Osteoblast (primary cell): ENCODE results near the gene PPP1R10. TPM values are rescaled to one million over a fixed set of nuclear protein-coding genes. Genes with fewer than 3 reads are reported as not detected.
A peak's percentile ranks its signal among the peaks of the same experiment; 100 is the strongest.

Experiments
- DNase-seq: peaks from one replicate; pipeline ENCODE4 v3.0.0; 2011; ENCODE audit warnings: low spot score, mixed read lengths; ENCODE audit not compliant: insufficient read length; ENCODE audit errors: missing footprints
- H2AFZ ChIP-seq: 2 replicates; pipeline ENCODE4 v1.6.0; 2011; ENCODE audit warnings: mild to moderate bottlenecking, low read length
- H3K27ac ChIP-seq: 2 replicates; pipeline ENCODE4 v1.5.1; 2011; ENCODE audit warnings: mild to moderate bottlenecking, low read depth, low read length, moderate library complexity
- H3K27me3 ChIP-seq: 2 replicates; pipeline ENCODE4 v1.6.0; 2012; ENCODE audit warnings: mild to moderate bottlenecking, control low read depth, inconsistent platforms, low read length, moderate library complexity; ENCODE audit not compliant: insufficient read depth
- H3K36me3 ChIP-seq: 2 replicates; pipeline ENCODE4 v1.5.1; 2011; ENCODE audit warnings: mild to moderate bottlenecking, low read length, control low read depth, moderate library complexity; ENCODE audit not compliant: insufficient read depth
- H3K4me1 ChIP-seq: 2 replicates; pipeline ENCODE4 v1.5.1; 2011; ENCODE audit warnings: mild to moderate bottlenecking, low read length, control low read depth, moderate library complexity; ENCODE audit not compliant: insufficient read depth
- H3K4me2 ChIP-seq: 2 replicates; pipeline ENCODE4 v1.6.0; 2011; ENCODE audit warnings: mild to moderate bottlenecking, low read length; ENCODE audit not compliant: insufficient read depth
- H3K4me3 ChIP-seq: fragments of 200-600 bp; sonication (generic); 3 replicates; pipeline ENCODE4 v1.5.1; 2012; ENCODE audit warnings: mild to moderate bottlenecking, low read length, inconsistent platforms; ENCODE audit not compliant: insufficient read depth
- H3K79me2 ChIP-seq: 2 replicates; pipeline ENCODE4 v1.6.0; 2012; ENCODE audit warnings: mild to moderate bottlenecking, low read length, control low read depth, inconsistent platforms; ENCODE audit not compliant: insufficient read depth
- H3K9me3 ChIP-seq: 2 replicates; pipeline ENCODE4 v1.5.1; 2011; ENCODE audit warnings: low read depth, low read length, control low read depth
- H4K20me1 ChIP-seq: 2 replicates; pipeline ENCODE4 v1.6.0; 2012; ENCODE audit warnings: mild to moderate bottlenecking, low read length, control low read depth; ENCODE audit not compliant: insufficient read depth
- CTCF ChIP-seq: IDR thresholded peaks from 2 replicates; pipeline ENCODE4 v1.5.1; 2011; ENCODE audit warnings: mild to moderate bottlenecking, low read depth, low read length, moderate library complexity; ENCODE audit errors: extremely low read depth
- total RNA-seq: library from RNA; depleted of rRNA; stranded (reverse); fragments of >200 nt; gene quantifications from 2 replicates; pipeline ENCODE4 v1.2.3, GENCODE V29; 2012

PPP1R10 gene
- total RNA-seq, 1 donor, result 29.0 TPM

GRCh38 chr6:30592287-30592686, 24.8 kb downstream of the PPP1R10 start:
- Histone ChIP-seq H3K36me3 (peaks cover 66% of the 10 kb centered on the region), H2AFZ (no peak overlapping the region), H3K4me1 (peaks cover 13% of the 10 kb centered on the region), H3K4me2 (no peak overlapping the region), H3K27ac (no peak overlapping the region), H3K4me3 (no peak overlapping the region), H3K79me2 (peaks cover 16% of the 10 kb centered on the region), H4K20me1 (peaks cover 13% of the 10 kb centered on the region), H3K9me3 (no peaks in the 10 kb centered on the region), H3K27me3 (no peaks in the 10 kb centered on the region)
- no peak for TF ChIP-seq CTCF
- DNase-seq, result no peak

- Histone ChIP-seq H3K4me3 (no peak overlapping the region), H3K9me3 (no peaks in the 10 kb centered on the region), H3K79me2 (peaks cover 16% of the 10 kb centered on the region), H3K27me3 (no peaks in the 10 kb centered on the region), H3K36me3 (peaks cover 78% of the 10 kb centered on the region), H3K27ac (peak overlapping the region; percentile 65), H2AFZ (no peak overlapping the region), H4K20me1 (peaks cover 13% of the 10 kb centered on the region), H3K4me2 (no peak overlapping the region), H3K4me1 (peaks cover 13% of the 10 kb centered on the region)
- TF ChIP-seq CTCF, result no peak
- DNase-seq, result no peak
Measured at GRCh38 chr6:30591008-30591407, 26.0 kb downstream of the PPP1R10 start.

GRCh38 chr6:30590509-30590908, 26.5 kb downstream of the PPP1R10 start:
- peaks cover 16% of the 10 kb centered on the region for H3K79me2 ChIP-seq
- no peak overlapping the region for H2AFZ ChIP-seq
- no peaks in the 10 kb centered on the region for H3K27me3 ChIP-seq
- peaks cover 13% of the 10 kb centered on the region for H3K4me1 ChIP-seq
- no peak overlapping the region for H3K4me2 ChIP-seq
- no peak for TF ChIP-seq CTCF
- peaks cover 13% of the 10 kb centered on the region for H4K20me1 ChIP-seq
- peaks cover 83% of the 10 kb centered on the region for H3K36me3 ChIP-seq
- no peaks in the 10 kb centered on the region for H3K9me3 ChIP-seq
- no peak overlapping the region for H3K4me3 ChIP-seq
- DNase-seq, result no peak
- H3K27ac ChIP-seq, result peak overlapping the region; percentile 65

- H3K4me1 ChIP-seq, result peaks cover 13% of the 10 kb centered on the region
- H4K20me1 ChIP-seq, result peaks cover 13% of the 10 kb centered on the region
- H3K79me2 ChIP-seq, result peaks cover 16% of the 10 kb centered on the region
- peaks cover 88% of the 10 kb centered on the region for H3K36me3 ChIP-seq
- H3K4me3 ChIP-seq, result no peak overlapping the region
- H3K27me3 ChIP-seq, result no peaks in the 10 kb centered on the region
- no peak overlapping the region for H2AFZ ChIP-seq
- no peak overlapping the region for H3K4me2 ChIP-seq
- no peak for DNase-seq
- no peak for TF ChIP-seq CTCF
- peak overlapping the region; percentile 65 for H3K27ac ChIP-seq
- H3K9me3 ChIP-seq, result no peaks in the 10 kb centered on the region
Measured at GRCh38 chr6:30589754-30590358, 27.2 kb downstream of the PPP1R10 start.
